H7 (cell line): ENCODE data around the gene PLPP1. TPM values are rescaled to one million over a fixed set of nuclear protein-coding genes. Genes with fewer than 3 reads are reported as not detected.

Experiments used
- DNase-seq: peaks from one replicate; pipeline ENCODE4 v3.0.0; 2012
- H3K27me3 ChIP-seq: 2 replicates; pipeline ENCODE4 v1.6.0; 2011; ENCODE audit warnings: mild to moderate bottlenecking, low read length; ENCODE audit not compliant: control insufficient read depth, insufficient read depth
- H3K36me3 ChIP-seq: replicated peaks from 2 replicates; pipeline ENCODE4 v1.5.1; 2011; ENCODE audit warnings: low read length; ENCODE audit not compliant: control insufficient read depth, insufficient read depth
- H3K4me3 ChIP-seq: 2 replicates; pipeline ENCODE4 v1.5.1; 2011; ENCODE audit warnings: low read depth, mild to moderate bottlenecking, control low read depth, low read length, moderate library complexity; ENCODE audit not compliant: insufficient read depth
- total RNA-seq: library from RNA; depleted of rRNA; stranded (reverse); fragments of >200 nt; shearing (Covaris generic); gene quantifications from 2 replicates; pipeline ENCODE4 v1.2.3, GENCODE V29; 2014

PLPP1 gene
- total RNA-seq, 1 experiment from 2014 or later, result 81.4 TPM

- Histone ChIP-seq H3K36me3 (peaks cover 6% of the 10 kb centered on the region), H3K27me3 (no peaks in the 10 kb centered on the region), H3K4me3 (no peak overlapping the region)
- DNase-seq, result no peak
These were observed 126.8 kb downstream of the PLPP1 start for GRCh38 chr5:55407984-55408383.

- Histone ChIP-seq H3K4me3 (no peak overlapping the region), H3K27me3 (no peaks in the 10 kb centered on the region), H3K36me3 (peaks cover 6% of the 10 kb centered on the region)
- DNase-seq, result no peak
These were observed 127.6 kb downstream of the PLPP1 start for GRCh38 chr5:55407059-55407684.

- no peak overlapping the region for H3K4me3 ChIP-seq
- peaks cover 6% of the 10 kb centered on the region for H3K36me3 ChIP-seq
- DNase-seq, result no peak
These were observed 128.5 kb downstream of the PLPP1 start for GRCh38 chr5:55406292-55406691.

GRCh38 chr5:55402199-55402598 lies 132.6 kb downstream of the PLPP1 start:
- H3K27me3 ChIP-seq, result no peaks in the 10 kb centered on the region
- no peak overlapping the region for H3K4me3 ChIP-seq
- H3K36me3 ChIP-seq, result peaks cover 4% of the 10 kb centered on the region
- DNase-seq, result peak; percentile 21

More at GRCh38 chr5:55406292-55406691, 128.5 kb downstream of the PLPP1 start:
- H3K27me3 ChIP-seq, result no peaks in the 10 kb centered on the region

GRCh38 chr5:55393501-55394175 lies 141.1 kb downstream of the PLPP1 start:
- no peak overlapping the region for H3K4me3 ChIP-seq
- no peak for DNase-seq
- no peaks in the 10 kb centered on the region for H3K27me3 ChIP-seq
- peaks cover 6% of the 10 kb centered on the region for H3K36me3 ChIP-seq

GRCh38 chr5:55392669-55393068 lies 142.1 kb downstream of the PLPP1 start:
- H3K36me3 ChIP-seq, result peaks cover 6% of the 10 kb centered on the region
- no peak for DNase-seq
- H3K4me3 ChIP-seq, result no peak overlapping the region
- no peaks in the 10 kb centered on the region for H3K27me3 ChIP-seq

GRCh38 chr5:55391707-55392106 lies 143.1 kb downstream of the PLPP1 start:
- peaks cover 6% of the 10 kb centered on the region for H3K36me3 ChIP-seq
- no peaks in the 10 kb centered on the region for H3K27me3 ChIP-seq
- no peak for DNase-seq
- H3K4me3 ChIP-seq, result no peak overlapping the region

GRCh38 chr5:55387865-55388264 lies 146.9 kb downstream of the PLPP1 start:
- no peak for DNase-seq
- Histone ChIP-seq H3K36me3 (peaks cover 6% of the 10 kb centered on the region), H3K4me3 (no peak overlapping the region), H3K27me3 (no peaks in the 10 kb centered on the region)

GRCh38 chr5:55386356-55386755 lies 148.4 kb downstream of the PLPP1 start:
- H3K27me3 ChIP-seq, result no peaks in the 10 kb centered on the region
- DNase-seq, result no peak
- no peak overlapping the region for H3K4me3 ChIP-seq
- H3K36me3 ChIP-seq, result peaks cover 3% of the 10 kb centered on the region

GRCh38 chr5:55385846-55386245 lies 148.9 kb downstream of the PLPP1 start:
- H3K36me3 ChIP-seq, result peaks cover 3% of the 10 kb centered on the region
- H3K4me3 ChIP-seq, result no peak overlapping the region
- DNase-seq, result no peak
- no peaks in the 10 kb centered on the region for H3K27me3 ChIP-seq

GRCh38 chr5:55385227-55385626 lies 149.5 kb downstream of the PLPP1 start:
- Histone ChIP-seq H3K4me3 (no peak overlapping the region), H3K27me3 (no peaks in the 10 kb centered on the region), H3K36me3 (peaks cover 1% of the 10 kb centered on the region)
- peak; percentile 4 for DNase-seq

GRCh38 chr5:55384072-55384471 lies 150.7 kb downstream of the PLPP1 start:
- Histone ChIP-seq H3K4me3 (no peak overlapping the region), H3K27me3 (no peaks in the 10 kb centered on the region), H3K36me3 (peaks cover 1% of the 10 kb centered on the region)
- DNase-seq, result no peak

- Histone ChIP-seq H3K27me3 (no peaks in the 10 kb centered on the region), H3K4me3 (no peak overlapping the region), H3K36me3 (peaks cover 2% of the 10 kb centered on the region)
- no peak for DNase-seq
These were observed 151.5 kb downstream of the PLPP1 start for GRCh38 chr5:55383254-55383653.

GRCh38 chr5:55377810-55378209 lies 157.0 kb downstream of the PLPP1 start:
- no peak for DNase-seq
- H3K36me3 ChIP-seq, result peaks cover 9% of the 10 kb centered on the region
- H3K27me3 ChIP-seq, result no peaks in the 10 kb centered on the region
- H3K4me3 ChIP-seq, result no peak overlapping the region
